Measurements from ENCODE around the gene SYT9. TPM values are rescaled to one million over a fixed set of nuclear protein-coding genes. Genes with fewer than 3 reads are reported as not detected.

Gene SYT9
- total and polyA plus RNA-seq, 2 of the 4 experiments (the other 2 are of a cell fraction): not detected

DNA sequence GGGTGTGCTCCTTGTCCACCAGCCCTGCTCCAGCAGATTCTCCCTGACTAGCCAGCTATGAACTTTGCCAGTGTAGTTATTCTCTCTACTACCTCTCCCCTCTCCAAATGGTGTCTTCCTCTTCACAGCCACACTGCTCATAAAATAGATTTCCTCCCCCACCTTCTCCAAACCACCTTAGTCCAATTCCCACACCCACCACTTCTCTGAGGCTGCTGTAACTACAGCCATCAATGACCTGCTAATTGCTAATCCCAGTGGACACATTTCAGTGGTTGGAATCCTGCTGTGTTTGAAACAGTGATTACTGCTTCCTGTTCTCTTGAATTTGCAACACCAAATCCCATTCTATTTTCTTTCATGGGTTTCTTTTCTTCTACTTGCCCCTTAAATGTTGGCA, 23.4 kb downstream of the SYT9 start:
- no peak overlapping the region for H4K8ac ChIP-seq (ENCODE audit: low read depth in 2 of 2, low read length in 2 of 2)
- no peak overlapping the region for H3K9ac ChIP-seq (ENCODE audit: low read depth, low read length)
- TF ChIP-seq MAZ (IDR thresholded peaks at IDR 0.05; ENCODE audit: borderline replicate concordance, low read depth, low read length): no peak
- TF ChIP-seq, protein P1, sequence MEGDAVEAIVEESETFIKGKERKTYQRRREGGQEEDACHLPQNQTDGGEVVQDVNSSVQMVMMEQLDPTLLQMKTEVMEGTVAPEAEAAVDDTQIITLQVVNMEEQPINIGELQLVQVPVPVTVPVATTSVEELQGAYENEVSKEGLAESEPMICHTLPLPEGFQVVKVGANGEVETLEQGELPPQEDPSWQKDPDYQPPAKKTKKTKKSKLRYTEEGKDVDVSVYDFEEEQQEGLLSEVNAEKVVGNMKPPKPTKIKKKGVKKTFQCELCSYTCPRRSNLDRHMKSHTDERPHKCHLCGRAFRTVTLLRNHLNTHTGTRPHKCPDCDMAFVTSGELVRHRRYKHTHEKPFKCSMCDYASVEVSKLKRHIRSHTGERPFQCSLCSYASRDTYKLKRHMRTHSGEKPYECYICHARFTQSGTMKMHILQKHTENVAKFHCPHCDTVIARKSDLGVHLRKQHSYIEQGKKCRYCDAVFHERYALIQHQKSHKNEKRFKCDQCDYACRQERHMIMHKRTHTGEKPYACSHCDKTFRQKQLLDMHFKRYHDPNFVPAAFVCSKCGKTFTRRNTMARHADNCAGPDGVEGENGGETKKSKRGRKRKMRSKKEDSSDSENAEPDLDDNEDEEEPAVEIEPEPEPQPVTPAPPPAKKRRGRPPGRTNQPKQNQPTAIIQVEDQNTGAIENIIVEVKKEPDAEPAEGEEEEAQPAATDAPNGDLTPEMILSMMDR (conservative IDR thresholded peaks at IDR 0.05; ENCODE audit: low read depth, low read length): no peak
- TF ChIP-seq NFE2L2 (IDR thresholded peaks at IDR 0.05; ENCODE audit: low read depth, low read length): no peak
- no peak for TF ChIP-seq RFX5 (IDR thresholded peaks at IDR 0.05; ENCODE audit: low read depth, low read length)
- no peak for TF ChIP-seq CHD1 (IDR thresholded peaks at IDR 0.05; ENCODE audit: low read depth, low read length)
- TF ChIP-seq POLR2A (IDR thresholded peaks at IDR 0.05; ENCODE audit: low read depth, low read length): no peak
- no peak for TF ChIP-seq RCOR1 (IDR thresholded peaks at IDR 0.05; ENCODE audit: insufficient replicate concordance, low read length)
- TF ChIP-seq FOS (IDR thresholded peaks at IDR 0.05; ENCODE audit: low read depth, low read length): no peak
- no peak for TF ChIP-seq MXI1 (IDR thresholded peaks at IDR 0.05; ENCODE audit: borderline replicate concordance, low read depth, low read length)
- no peak for TF ChIP-seq SMC3 (IDR thresholded peaks at IDR 0.05; ENCODE audit: low read depth, low read length)
- no peak for TF ChIP-seq ELK1 (IDR thresholded peaks at IDR 0.05; ENCODE audit: borderline replicate concordance, low read depth, low read length)
- no peak for TF ChIP-seq USF2 (IDR thresholded peaks at IDR 0.05; ENCODE audit: low read depth, low read length)
- TF ChIP-seq CEBPB (IDR thresholded peaks at IDR 0.05; ENCODE audit: low read depth, low read length): no peak
- no peak for TF ChIP-seq RAD21 (IDR thresholded peaks at IDR 0.05; ENCODE audit: low read length)
- no peak for TF ChIP-seq MAFK (IDR thresholded peaks at IDR 0.05; ENCODE audit: low read depth, low read length)
- ChIA-PET POLR2A (ENCODE audit: unreplicated experiment) (no interaction called here), CTCF (no interaction called here)
- intact Hi-C loops (cut with micrococcal nuclease): no loop called here
- dilution Hi-C loops (cut with HindIII; ENCODE audit: low sequenced_read_pairs, unreplicated experiment): no loop called here
- no peak overlapping the region for H3K4ac ChIP-seq (ENCODE audit: low read depth, low read length)
- no peak overlapping the region for H3K23ac ChIP-seq (ENCODE audit: low read depth, low read length)
- H3K4me2 ChIP-seq (ENCODE audit: low read depth, low read length): no peak overlapping the region
- no peaks in the 10 kb centered on the region for H4K20me1 ChIP-seq (ENCODE audit: insufficient read depth, low read length)
- no peak overlapping the region for H3K27ac ChIP-seq (ENCODE audit: insufficient read depth, low read length)
- H2BK5ac ChIP-seq (ENCODE audit: low read depth, low read length, poor library complexity, severe bottlenecking): no peak overlapping the region
- H2AFZ ChIP-seq (replicated peaks; ENCODE audit: low read length, poor library complexity): no peak overlapping the region
- no peaks in the 10 kb centered on the region for H3K36me3 ChIP-seq (ENCODE audit: control insufficient read depth, insufficient read depth, low read length)
- no peak overlapping the region for H3K4me3 ChIP-seq (ENCODE audit: insufficient read depth, low read depth, low read length)
- no peak overlapping the region for H2BK120ac ChIP-seq (ENCODE audit: low read depth, low read length)
- H3K18ac ChIP-seq (ENCODE audit: low read depth, low read length): no peak overlapping the region
- no peak overlapping the region for H4K91ac ChIP-seq (ENCODE audit: insufficient read depth, low read depth, low read length)
- H2AK9ac ChIP-seq (replicated peaks; ENCODE audit: low read depth, low read length, poor library complexity): no peak overlapping the region
- H2BK20ac ChIP-seq (ENCODE audit: low read depth, low read length): no peak overlapping the region
- in situ Hi-C loops (cut with MboI; ENCODE audit: low sequenced_read_pairs): no loop called here
- no peak overlapping the region for H3K14ac ChIP-seq (replicated peaks; ENCODE audit: low read depth, low read length)
- no peak overlapping the region for H2AK5ac ChIP-seq (ENCODE audit: low read depth, low read length)
- H3K4me1 ChIP-seq (ENCODE audit: control insufficient read depth, insufficient read depth, low read length): no peaks in the 10 kb centered on the region
- ATAC-seq (ENCODE audit: low read depth) (no peak), DNase-seq (no peak)
- no peaks in the 10 kb centered on the region for H3K9me1 ChIP-seq (ENCODE audit: insufficient read depth, low read length)
- H4K5ac ChIP-seq (ENCODE audit: low read depth, low read length): no peak overlapping the region
- no peak overlapping the region for H2BK15ac ChIP-seq (ENCODE audit: low read depth, low read length)
- H3K27me3 ChIP-seq (ENCODE audit: control insufficient read depth, insufficient read depth, low read length): no peaks in the 10 kb centered on the region
- H3K79me1 ChIP-seq (ENCODE audit: low read depth in 1 of 2, low read length in 2 of 2): no peaks in the 10 kb centered on the region
- BruUV-seq (replicated peaks): no TSS peak
- no peaks in the 10 kb centered on the region for H3K9me3 ChIP-seq (ENCODE audit: control insufficient read depth, insufficient read depth, low read length)
- no peak overlapping the region for H3K56ac ChIP-seq (ENCODE audit: extremely low read depth, insufficient read depth, low read length)
